Esophagus squamous epithelium (tissue), 5 donors: ENCODE data around the gene PUM1. TPM values are rescaled to one million over a fixed set of nuclear protein-coding genes. Genes with fewer than 3 reads are reported as not detected.

Experiments used
- DNase-seq: peaks from one replicate; lab custom pipeline; 2025; lab: John Stamatoyannopoulos, UW
- H3K27ac ChIP-seq, 4 donors: fragments of 200-600 bp; sonication (generic); one replicate each; pipeline ENCODE4 v1.5.1; 2016 to 2019; ENCODE audit warnings: mild to moderate bottlenecking in 1 of 4
- H3K27me3 ChIP-seq, 4 donors: fragments of 200-600 bp; sonication (generic); 1 replicate in 3 of 4; 2 replicates in 1 of 4; pipeline versions ENCODE4 v1.5.1 to v1.6.0; 2017 to 2021; ENCODE audit warnings: antibody characterized with exemption in 1 of 4
- H3K36me3 ChIP-seq, 3 donors: fragments of 200-600 bp; sonication (generic); one replicate each; pipeline ENCODE4 v1.5.1; 2016 to 2019
- H3K4me1 ChIP-seq, 3 donors: fragments of 200-600 bp; sonication (generic); one replicate each; pipeline ENCODE4 v1.5.1; 2017 to 2019
- H3K4me3 ChIP-seq, 4 donors: fragments of 200-600 bp; sonication (generic); 1 replicate in 3 of 4; 2 replicates in 1 of 4; pipeline ENCODE4 v1.5.1; 2016 to 2019; ENCODE audit warnings: mild to moderate bottlenecking in 2 of 4, moderate library complexity in 1 of 4
- H3K9me3 ChIP-seq, 3 donors: fragments of 200-600 bp; sonication (generic); one replicate each; pipeline ENCODE4 v1.5.1; 2016 to 2019
- CTCF ChIP-seq, 6 experiments: fragments of 450-650 bp in 4 of 6; fragments of 200-600 bp in 2 of 6; sonication (generic) in 2 of 6; IDR thresholded peaks; one replicate each; pipeline ENCODE4 v1.5.1; 2016 to 2019; ENCODE audit warnings: antibody characterized with exemption in 6 of 6, mild to moderate bottlenecking in 4 of 6, moderate library complexity in 4 of 6
- POLR2A ChIP-seq, 4 donors: fragments of 450-650 bp; IDR thresholded peaks; one replicate each; pipeline ENCODE4 v1.6.1; 2017; ENCODE audit warnings: antibody characterized with exemption in 4 of 4, mild to moderate bottlenecking in 4 of 4, moderate library complexity in 3 of 4
- WGBS, 2 donors: methylation state at CpG; one replicate each; pipeline ENCODE4 v1.1.5; 2018; 5-methylcytosine and 5-hydroxymethylcytosine counted together
- intact Hi-C: fragments of 100-400 bp; cut with DNase I; formaldehyde crosslinking; loops from one replicate; pipeline ENCODE4 v1.15.0; 2022
- small RNA-seq, 4 donors: library from RNA; depleted of rRNA; stranded (forward); fragments of <200 nt; gene quantifications; one replicate each; pipeline ENCODE3, GENCODE V24; 2016
- total RNA-seq, 4 donors: library from RNA; depleted of rRNA; stranded (reverse); fragments of >200 nt; gene quantifications; one replicate each; pipeline ENCODE4 v1.1.0, GENCODE V29; 2016
- donor health status: DM: yes; HTN: yes; CAD: no.

Gene PUM1
- total RNA-seq, 4 donors from 2014 or later = 41.6 to 88.1 (median 53.9) TPM

- no peak for TF ChIP-seq CTCF (IDR thresholded peaks at IDR 0.05)
- no peak for TF ChIP-seq POLR2A (IDR thresholded peaks at IDR 0.05)
- Histone ChIP-seq H3K36me3 (no peaks in the 10 kb centered on the region), H3K27me3 (no peaks in the 10 kb centered on the region), H3K4me1 (peaks cover 4 to 43% (median 11%) of the 10 kb centered on the region in 3 donors), H3K9me3 (no peaks in the 10 kb centered on the region), H3K4me3 (no peak overlapping the region), H3K27ac (peak overlapping the region; percentile 7 to 88 (median 81))
- 60 to 62% methylated on average over 9 to 13 of the region's 17 CpGs for WGBS, 2 donors
- no peak for DNase-seq
- intact Hi-C loops = no loop called here
Measured at GRCh38 chr1:30885570-30886522, 179.7 kb downstream of the PUM1 start.

DNA sequence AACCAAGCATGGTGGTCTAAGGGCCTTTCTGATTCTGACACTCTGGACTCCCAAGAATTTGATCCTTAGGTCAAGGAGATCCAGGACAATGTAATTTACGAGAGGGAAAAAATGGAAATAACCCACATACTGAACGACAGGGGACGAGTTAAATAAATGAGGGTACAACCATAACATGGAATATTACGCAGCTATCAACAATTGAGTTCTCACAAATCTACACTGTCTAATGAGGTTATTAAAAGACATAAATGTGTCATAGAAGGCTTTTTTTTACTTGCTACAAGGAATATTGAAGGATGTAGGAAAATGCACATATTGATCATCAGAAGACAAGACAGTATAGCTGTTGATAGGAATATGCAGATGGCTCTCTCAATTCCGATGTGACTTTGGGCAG is 180.8 kb downstream of the PUM1 start:
- intact Hi-C loops = no loop called here
- WGBS, 2 donors = 84 to 87% methylated on average over 5 of the region's 5 CpGs
- peaks cover 4 to 48% (median 12%) of the 10 kb centered on the region in 3 donors for H3K4me1 ChIP-seq
- no peak for DNase-seq
- no peak overlapping the region for H3K4me3 ChIP-seq
- H3K9me3 ChIP-seq = no peaks in the 10 kb centered on the region
- H3K27ac ChIP-seq = peak overlapping the region in 3 of 4 donors; percentile 34 to 88 (median 82)
- H3K27me3 ChIP-seq = no peaks in the 10 kb centered on the region
- H3K36me3 ChIP-seq = no peaks in the 10 kb centered on the region
- no peak for TF ChIP-seq POLR2A (IDR thresholded peaks at IDR 0.05)
- TF ChIP-seq CTCF (IDR thresholded peaks at IDR 0.05) = no peak

DNA sequence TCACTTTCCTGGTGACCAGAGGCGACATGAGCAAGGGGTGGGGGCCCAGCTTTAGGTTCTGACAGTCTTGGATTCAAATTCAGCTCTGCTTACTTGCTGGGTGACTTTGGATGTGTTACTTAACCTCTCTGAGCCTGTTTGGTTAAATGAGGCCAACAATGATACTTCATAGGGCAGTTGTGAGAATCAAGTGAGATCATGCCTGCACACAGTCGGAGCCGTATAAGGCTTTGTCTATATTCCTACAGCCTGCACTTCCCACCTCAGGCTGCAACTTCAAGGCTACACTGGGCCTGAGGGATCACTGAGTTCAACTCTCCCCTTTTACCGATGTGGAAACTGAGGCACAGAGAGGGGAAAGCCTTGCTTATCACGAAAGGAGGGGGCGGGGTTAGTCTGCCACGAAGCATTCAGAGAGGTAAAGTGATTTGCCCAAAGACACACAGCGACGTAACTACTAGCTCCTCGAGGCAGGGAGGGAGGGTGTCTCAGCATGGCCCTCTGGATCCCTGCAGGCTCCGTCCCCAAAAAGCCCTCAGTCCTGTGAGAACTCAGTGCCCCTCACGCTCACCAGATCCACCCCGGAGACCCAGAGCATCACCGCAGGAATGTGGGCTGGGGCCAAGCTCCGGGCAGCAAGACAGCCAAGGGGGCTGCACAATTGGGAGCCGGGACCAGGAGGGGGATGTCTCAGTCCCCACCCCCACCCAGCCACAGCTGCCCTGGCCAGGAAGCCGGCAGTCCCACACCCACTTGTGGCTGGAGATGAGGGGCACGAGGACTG is 181.9 kb downstream of the PUM1 start:
- 60 to 74% methylated on average over 2 to 3 of the region's 18 CpGs for WGBS, 2 donors
- peak overlapping the region in 3 of 4 donors; percentile 34 to 82 (median 64) for H3K27ac ChIP-seq
- DNase-seq = no peak

DNA sequence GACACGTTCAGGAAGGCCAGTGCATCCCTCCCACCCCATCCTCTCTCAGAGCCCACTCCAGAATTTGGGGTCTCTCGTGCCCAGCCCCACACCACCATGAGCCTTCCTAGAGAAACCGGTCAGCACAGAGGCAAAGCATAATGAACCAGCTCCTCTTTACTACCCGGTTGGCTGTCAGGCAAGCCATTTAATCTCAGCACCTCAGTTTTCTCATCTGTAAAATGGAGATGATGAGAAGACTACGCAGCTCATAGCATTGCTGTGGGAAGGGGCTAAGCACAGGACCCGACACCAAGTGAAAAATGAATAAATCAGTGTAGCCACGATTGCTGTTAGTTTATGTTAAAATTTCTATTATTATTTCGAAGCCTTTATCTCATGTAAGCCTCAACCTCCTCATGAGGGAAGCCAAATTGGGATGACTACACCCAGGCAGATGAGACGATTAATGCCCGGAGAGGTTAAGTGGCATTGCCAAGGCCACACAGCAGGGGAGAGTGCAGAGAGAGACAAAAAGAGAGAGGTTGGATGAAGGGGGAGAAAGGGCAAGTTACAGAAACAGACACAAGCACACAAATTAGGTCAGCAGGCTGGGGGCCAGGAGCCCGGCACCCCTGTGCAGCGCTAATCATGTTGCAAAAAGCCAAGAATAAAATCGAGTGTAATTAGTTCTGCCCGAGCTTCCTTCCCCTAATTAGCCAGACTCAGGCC is 182.7 kb downstream of the PUM1 start:
- 73 to 75% methylated on average over 8 to 13 of the region's 14 CpGs for WGBS, 2 donors
- intact Hi-C loops = no loop called here

More for the DNA sequence above, 181.9 kb downstream of the PUM1 start:
- H3K9me3 ChIP-seq = no peaks in the 10 kb centered on the region
- no peaks in the 10 kb centered on the region for H3K36me3 ChIP-seq
- H3K27me3 ChIP-seq = peaks cover 0 to 2% (median 0%) of the 10 kb centered on the region in 4 donors
- H3K4me3 ChIP-seq = no peak overlapping the region
- no peak for TF ChIP-seq POLR2A (IDR thresholded peaks at IDR 0.05)
- TF ChIP-seq CTCF (IDR thresholded peaks at IDR 0.05) = no peak
- intact Hi-C loops = no loop called here
- peaks cover 5 to 49% (median 17%) of the 10 kb centered on the region in 3 donors for H3K4me1 ChIP-seq

More for the DNA sequence above, 182.7 kb downstream of the PUM1 start:
- no peak for DNase-seq
- TF ChIP-seq POLR2A (IDR thresholded peaks at IDR 0.05) = no peak
- TF ChIP-seq CTCF (IDR thresholded peaks at IDR 0.05) = no peak
- Histone ChIP-seq H3K9me3 (no peaks in the 10 kb centered on the region), H3K4me3 (no peak overlapping the region), H3K27me3 (peaks cover 0 to 6% (median 0%) of the 10 kb centered on the region in 4 donors), H3K4me1 (peaks cover 5 to 49% (median 20%) of the 10 kb centered on the region in 3 donors), H3K27ac (peak overlapping the region in 2 of 4 donors; percentile 34 to 64), H3K36me3 (no peaks in the 10 kb centered on the region)

Small RNAs within 50 kb of the gene (small RNA-seq; reads per million reads assigned to genes)
- 0 reads per million in 4 donors for gene AL356320.1
- gene RN7SL371P = 0 reads per million in 4 donors

Other genes starting within 250 kb of the PUM1 start
- gene SDC3, start 157.0 kb downstream of the PUM1 start, total RNA-seq = 10 to 100 TPM in 1 of 4 donors, 1 to 10 TPM in 3; 2.9 to 11.6 (median 5.1) TPM
- under 1 TPM in 3 of 4 donors, not detected in 1; 0.09 to 0.30 (median 0.12) TPM for gene NKAIN1, start 174.2 kb upstream of the PUM1 start, total RNA-seq
- gene SNRNP40, start 231.1 kb upstream of the PUM1 start, total RNA-seq = 10 to 100 TPM; 24.3 to 54.7 (median 51.3) TPM
- gene ZCCHC17, start 231.3 kb upstream of the PUM1 start, total RNA-seq = 10 to 100 TPM; 11.5 to 22.5 (median 18.6) TPM